GM12865 (cell line): Measurements from ENCODE around the gene DBI.

Source experiments
- DNase-seq: peaks from one replicate; pipeline ENCODE4 v3.0.0; 2010; ENCODE audit warnings: low read depth
- H3K4me3 ChIP-seq: 2 replicates; pipeline ENCODE4 v1.5.1; 2011; ENCODE audit warnings: mild to moderate bottlenecking, low read depth, low read length, control low read depth
- TF ChIP-seq, protein P1 (sequence below): IDR thresholded peaks from 2 replicates; pipeline ENCODE4 v1.5.1; 2011; ENCODE audit warnings: low read length, control low read depth, low read depth, inconsistent platforms; ENCODE audit not compliant: insufficient read depth; ENCODE audit errors: missing control alignments

Gene DBI

GRCh38 chr2:119332953-119333352, 33.8 kb upstream of the DBI start:
- H3K4me3 ChIP-seq = no peak overlapping the region
- TF ChIP-seq, protein P1, sequence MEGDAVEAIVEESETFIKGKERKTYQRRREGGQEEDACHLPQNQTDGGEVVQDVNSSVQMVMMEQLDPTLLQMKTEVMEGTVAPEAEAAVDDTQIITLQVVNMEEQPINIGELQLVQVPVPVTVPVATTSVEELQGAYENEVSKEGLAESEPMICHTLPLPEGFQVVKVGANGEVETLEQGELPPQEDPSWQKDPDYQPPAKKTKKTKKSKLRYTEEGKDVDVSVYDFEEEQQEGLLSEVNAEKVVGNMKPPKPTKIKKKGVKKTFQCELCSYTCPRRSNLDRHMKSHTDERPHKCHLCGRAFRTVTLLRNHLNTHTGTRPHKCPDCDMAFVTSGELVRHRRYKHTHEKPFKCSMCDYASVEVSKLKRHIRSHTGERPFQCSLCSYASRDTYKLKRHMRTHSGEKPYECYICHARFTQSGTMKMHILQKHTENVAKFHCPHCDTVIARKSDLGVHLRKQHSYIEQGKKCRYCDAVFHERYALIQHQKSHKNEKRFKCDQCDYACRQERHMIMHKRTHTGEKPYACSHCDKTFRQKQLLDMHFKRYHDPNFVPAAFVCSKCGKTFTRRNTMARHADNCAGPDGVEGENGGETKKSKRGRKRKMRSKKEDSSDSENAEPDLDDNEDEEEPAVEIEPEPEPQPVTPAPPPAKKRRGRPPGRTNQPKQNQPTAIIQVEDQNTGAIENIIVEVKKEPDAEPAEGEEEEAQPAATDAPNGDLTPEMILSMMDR = no peak
- DNase-seq = no peak

GRCh38 chr2:119333360-119333759, 33.4 kb upstream of the DBI start:
- no peak overlapping the region for H3K4me3 ChIP-seq
- no peak for DNase-seq
- TF ChIP-seq, protein P1 = no peak

DNA sequence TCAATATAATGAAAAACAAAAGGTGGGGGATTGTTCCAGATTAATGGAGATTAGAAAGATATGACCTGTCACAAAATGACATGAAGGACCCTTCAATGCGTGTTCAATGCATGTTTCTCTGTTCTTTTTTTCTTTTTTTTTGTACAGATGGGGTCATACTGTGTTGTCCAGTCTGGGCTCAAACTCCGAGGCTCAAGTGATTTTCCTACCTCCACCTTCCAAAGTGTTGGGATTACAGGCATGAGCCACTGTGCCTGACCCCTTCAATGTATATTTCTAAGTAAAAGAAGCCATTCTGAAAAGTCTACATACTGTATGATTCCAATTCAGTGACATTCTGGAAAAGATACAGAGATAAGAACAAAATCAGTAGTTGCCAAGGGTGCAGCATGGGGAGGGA, 32.9 kb upstream of the DBI start:
- DNase-seq = no peak
- no peak overlapping the region for H3K4me3 ChIP-seq
- TF ChIP-seq, protein P1 = no peak

- TF ChIP-seq, protein P1 = no peak
- no peak for DNase-seq
- no peak overlapping the region for H3K4me3 ChIP-seq
Measured at GRCh38 chr2:119337749-119338148, 29.0 kb upstream of the DBI start.

- TF ChIP-seq, protein P1 = no peak
- no peak overlapping the region for H3K4me3 ChIP-seq
- no peak for DNase-seq
Measured at GRCh38 chr2:119338272-119338671, 28.5 kb upstream of the DBI start.

DNA sequence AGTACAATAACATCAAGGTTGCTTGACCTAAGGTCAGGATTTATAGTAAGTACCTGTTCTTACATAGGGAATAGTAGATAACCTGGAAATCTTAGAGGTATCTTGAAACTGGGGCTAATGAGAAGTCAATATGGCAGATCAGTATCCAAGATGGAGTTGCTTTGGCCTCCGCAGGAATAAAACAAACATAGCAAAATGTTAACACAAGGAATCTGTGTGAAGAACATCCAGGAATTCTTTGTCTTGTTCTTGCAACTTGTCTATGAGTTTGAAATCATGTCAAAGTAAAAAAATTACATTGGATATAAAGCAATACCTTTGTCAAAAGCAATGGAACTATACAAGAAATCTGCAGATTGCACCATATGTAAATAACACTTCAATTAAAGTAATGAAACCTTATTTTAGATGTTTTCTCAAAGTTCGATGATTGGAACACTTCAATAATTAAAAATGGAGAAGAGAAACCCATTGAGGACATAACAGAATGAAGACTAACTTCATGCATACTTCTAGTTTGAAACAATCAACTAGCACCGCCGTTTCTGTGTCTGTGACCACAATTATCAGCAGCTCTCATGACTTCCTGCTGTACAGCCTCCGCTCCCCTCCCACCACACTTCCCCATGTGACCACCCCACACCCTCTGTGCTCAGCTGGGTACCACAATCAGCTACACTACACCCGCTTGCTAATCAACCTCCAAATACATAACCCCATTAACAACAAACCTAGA, 27.8 kb upstream of the DBI start:
- peak; percentile 71 for DNase-seq
- TF ChIP-seq, protein P1 = no peak

DNA sequence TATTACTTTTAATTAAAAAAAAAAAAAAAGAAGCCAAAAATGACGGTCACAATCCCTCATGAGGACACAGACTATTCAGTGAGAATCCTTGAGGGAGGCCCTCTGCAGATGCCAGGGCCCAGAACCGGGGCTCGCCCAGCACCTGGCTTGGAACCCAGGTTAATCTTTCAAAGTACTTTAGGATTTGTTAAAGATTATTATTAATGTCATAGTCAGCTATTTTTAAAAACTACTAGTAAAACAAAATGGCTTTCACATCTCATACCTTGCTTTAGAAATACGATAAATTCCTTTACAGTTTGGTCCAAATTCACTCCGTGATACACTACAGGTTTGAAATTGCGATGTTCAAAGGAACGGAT, 27.2 kb upstream of the DBI start:
- H3K4me3 ChIP-seq = no peak overlapping the region
- TF ChIP-seq, protein P1 = no peak
- no peak for DNase-seq

More for the DNA sequence above, 27.8 kb upstream of the DBI start:
- H3K4me3 ChIP-seq = no peak overlapping the region
